IMR-90 (cell line): ENCODE data around the gene DDA1. TPM values are rescaled to one million over a fixed set of nuclear protein-coding genes. Genes with fewer than 3 reads are reported as not detected.

Source experiments
- ATAC-seq: fragments of 200-7000 bp; cut with Tn5 transposase; 2 replicates; pipeline ENCODE4 v1.9.1; 2020; ENCODE audit warnings: low read depth, mild to moderate bottlenecking, moderate library complexity
- BruUV-seq: library from RNA; stranded (reverse); fragments of 400-500 nt; replicated peaks from 2 replicates; lab custom pipeline; 2021; lab: Mats Ljungman, UMichigan
- CTCF ChIA-PET: fragments of 300-600 bp; formaldehyde crosslinking; extraction: SDS; loops from one replicate; lab custom pipeline; 2021; ENCODE audit warnings: antibody characterized with exemption; lab: Yijun Ruan, JAX
- POLR2A ChIA-PET: fragments of 300-600 bp; sonication (Branson Sonifier 250); formaldehyde crosslinking; loops from one replicate; lab custom pipeline; 2022; ENCODE audit warnings: antibody characterized with exemption; ENCODE audit not compliant: unreplicated experiment; lab: Charles Lee
- DNase-seq: peaks from one replicate; pipeline ENCODE4 v3.0.0; 2013
- H2AFZ ChIP-seq: replicated peaks from 2 replicates; pipeline ENCODE3; 2013; ENCODE audit warnings: low read length, mild to moderate bottlenecking; ENCODE audit not compliant: poor library complexity
- H2AK5ac ChIP-seq: 2 replicates; pipeline ENCODE4 v1.6.1; 2013; ENCODE audit warnings: low read depth, low read length, inconsistent platforms
- H2AK9ac ChIP-seq: replicated peaks from 2 replicates; pipeline ENCODE3; 2013; ENCODE audit warnings: mild to moderate bottlenecking, low read depth, low read length, moderate library complexity; ENCODE audit not compliant: poor library complexity
- H2BK120ac ChIP-seq: 2 replicates; pipeline ENCODE4 v1.6.1; 2013; ENCODE audit warnings: low read depth, low read length, inconsistent platforms
- H2BK15ac ChIP-seq: 3 replicates; pipeline ENCODE4 v1.6.1; 2013; ENCODE audit warnings: low read depth, low read length, inconsistent platforms
- H2BK20ac ChIP-seq: 2 replicates; pipeline ENCODE4 v1.6.1; 2013; ENCODE audit warnings: low read depth, mild to moderate bottlenecking, inconsistent platforms, low read length, moderate library complexity
- H2BK5ac ChIP-seq: 2 replicates; pipeline ENCODE4 v1.6.1; 2013; ENCODE audit warnings: mild to moderate bottlenecking, low read depth, low read length, inconsistent platforms; ENCODE audit not compliant: poor library complexity, severe bottlenecking
- H3K14ac ChIP-seq: replicated peaks from 2 replicates; pipeline ENCODE4 v1.6.1; 2013; ENCODE audit warnings: low read depth, low read length, inconsistent platforms
- H3K18ac ChIP-seq: 2 replicates; pipeline ENCODE4 v1.6.1; 2013; ENCODE audit warnings: low read depth, low read length, control low read depth
- H3K23ac ChIP-seq: 2 replicates; pipeline ENCODE4 v1.6.1; 2013; ENCODE audit warnings: low read depth, low read length, inconsistent platforms
- H3K27ac ChIP-seq: 2 replicates; pipeline ENCODE4 v1.5.1; 2013; ENCODE audit warnings: mild to moderate bottlenecking, control low read depth, low read length; ENCODE audit not compliant: insufficient read depth
- H3K27me3 ChIP-seq: 2 replicates; pipeline ENCODE4 v1.6.1; 2013; ENCODE audit warnings: low read length; ENCODE audit not compliant: control insufficient read depth, insufficient read depth
- H3K36me3 ChIP-seq: 2 replicates; pipeline ENCODE4 v1.6.1; 2013; ENCODE audit warnings: low read length, mixed read lengths; ENCODE audit not compliant: control insufficient read depth, insufficient read depth
- H3K4ac ChIP-seq: 2 replicates; pipeline ENCODE4 v1.6.1; 2013; ENCODE audit warnings: low read depth, low read length, inconsistent platforms
- H3K4me1 ChIP-seq: 2 replicates; pipeline ENCODE4 v1.6.1; 2013; ENCODE audit warnings: low read length, mixed read lengths; ENCODE audit not compliant: control insufficient read depth, insufficient read depth
- H3K4me2 ChIP-seq: 2 replicates; pipeline ENCODE4 v1.6.1; 2013; ENCODE audit warnings: low read depth, mild to moderate bottlenecking, control low read depth, low read length, moderate library complexity
- H3K4me3 ChIP-seq: 2 replicates; pipeline ENCODE4 v1.5.1; 2013; ENCODE audit warnings: low read depth, mild to moderate bottlenecking, control low read depth, low read length, moderate library complexity; ENCODE audit not compliant: insufficient read depth
- H3K56ac ChIP-seq: 2 replicates; pipeline ENCODE4 v1.6.1; 2013; ENCODE audit warnings: low read length, inconsistent platforms; ENCODE audit not compliant: insufficient read depth; ENCODE audit errors: extremely low read depth
- H3K79me1 ChIP-seq, 2 experiments: 2 replicates each; pipeline ENCODE4 v1.6.1; 2013; ENCODE audit warnings: low read length in 2 of 2, inconsistent platforms in 1 of 2, low read depth in 1 of 2
- H3K9ac ChIP-seq: 2 replicates; pipeline ENCODE4 v1.6.1; 2013; ENCODE audit warnings: low read depth, low read length, control low read depth
- H3K9me1 ChIP-seq: 2 replicates; pipeline ENCODE4 v1.6.1; 2013; ENCODE audit warnings: low read length, inconsistent platforms; ENCODE audit not compliant: insufficient read depth
- H3K9me3 ChIP-seq: 2 replicates; pipeline ENCODE4 v1.6.1; 2013; ENCODE audit warnings: low read length; ENCODE audit not compliant: control insufficient read depth, insufficient read depth
- H4K20me1 ChIP-seq: 2 replicates; pipeline ENCODE4 v1.6.1; 2013; ENCODE audit warnings: low read length, inconsistent platforms; ENCODE audit not compliant: insufficient read depth
- H4K5ac ChIP-seq: 2 replicates; pipeline ENCODE4 v1.6.1; 2013; ENCODE audit warnings: mild to moderate bottlenecking, low read depth, low read length, control low read depth
- H4K8ac ChIP-seq, 2 experiments: 2 replicates each; pipeline ENCODE4 v1.6.1; 2013; ENCODE audit warnings: low read depth in 2 of 2, low read length in 2 of 2, control low read depth in 1 of 2, inconsistent platforms in 1 of 2
- H4K91ac ChIP-seq: 2 replicates; pipeline ENCODE4 v1.6.1; 2013; ENCODE audit warnings: low read depth, low read length, inconsistent platforms; ENCODE audit not compliant: insufficient read depth
- BHLHE40 ChIP-seq: fragments of 150-350 bp; IDR thresholded peaks from 2 replicates; pipeline ENCODE4 v1.6.1; 2016; ENCODE audit warnings: mild to moderate bottlenecking, low read depth, low read length
- CEBPB ChIP-seq: IDR thresholded peaks from 2 replicates; pipeline ENCODE4 v1.6.1; 2012; ENCODE audit warnings: low read depth, low read length, improper control_type of control experiment
- CHD1 ChIP-seq: IDR thresholded peaks from 2 replicates; pipeline ENCODE4 v1.6.1; 2012; ENCODE audit warnings: low read depth, low read length, improper control_type of control experiment
- CTCF ChIP-seq: conservative IDR thresholded peaks from 2 replicates; pipeline ENCODE4 v1.5.1; 2012; ENCODE audit warnings: mild to moderate bottlenecking, low read depth, low read length, improper control_type of control experiment
- ELK1 ChIP-seq: fragments of 150-350 bp; IDR thresholded peaks from 2 replicates; pipeline ENCODE4 v1.6.1; 2016; ENCODE audit warnings: low read depth, mild to moderate bottlenecking, low read length, moderate library complexity, borderline replicate concordance
- FOS ChIP-seq: fragments of 150-350 bp; IDR thresholded peaks from 2 replicates; pipeline ENCODE4 v1.6.1; 2016; ENCODE audit warnings: low read depth, low read length
- MAFK ChIP-seq: IDR thresholded peaks from 2 replicates; pipeline ENCODE4 v1.6.1; 2012; ENCODE audit warnings: low read depth, low read length, improper control_type of control experiment
- MAZ ChIP-seq: IDR thresholded peaks from 2 replicates; pipeline ENCODE4 v1.6.1; 2012; ENCODE audit warnings: low read depth, mild to moderate bottlenecking, low read length, improper control_type of control experiment, moderate library complexity, borderline replicate concordance
- MXI1 ChIP-seq: IDR thresholded peaks from 2 replicates; pipeline ENCODE4 v1.6.1; 2012; ENCODE audit warnings: low read depth, mild to moderate bottlenecking, low read length, moderate library complexity, borderline replicate concordance
- NFE2L2 ChIP-seq: fragments of 150-350 bp; IDR thresholded peaks from 2 replicates; pipeline ENCODE4 v1.6.1; 2016; ENCODE audit warnings: low read depth, mild to moderate bottlenecking, low read length
- POLR2A ChIP-seq: IDR thresholded peaks from 2 replicates; pipeline ENCODE4 v1.6.1; 2012; ENCODE audit warnings: mild to moderate bottlenecking, low read depth, low read length
- RAD21 ChIP-seq: IDR thresholded peaks from 2 replicates; pipeline ENCODE4 v1.6.1; 2012; ENCODE audit warnings: low read length, improper control_type of control experiment
- RCOR1 ChIP-seq: IDR thresholded peaks from 2 replicates; pipeline ENCODE4 v1.6.1; 2012; ENCODE audit warnings: mild to moderate bottlenecking, low read length, improper control_type of control experiment; ENCODE audit not compliant: insufficient replicate concordance
- RFX5 ChIP-seq: IDR thresholded peaks from 2 replicates; pipeline ENCODE4 v1.8.0; 2012; ENCODE audit warnings: low read depth, mild to moderate bottlenecking, low read length, moderate library complexity
- SMC3 ChIP-seq: fragments of 150-350 bp; IDR thresholded peaks from 2 replicates; pipeline ENCODE4 v1.6.1; 2016; ENCODE audit warnings: low read depth, mild to moderate bottlenecking, antibody characterized with exemption, low read length, moderate library complexity
- USF2 ChIP-seq: fragments of 150-350 bp; IDR thresholded peaks from 2 replicates; pipeline ENCODE4 v1.6.1; 2017; ENCODE audit warnings: mild to moderate bottlenecking, antibody characterized with exemption, low read length, low read depth
- WGBS, 2 experiments: methylation state at CpG; one replicate each; pipeline versions ENCODE4 v1.1.5 to v1.1.7; 2013; ENCODE audit warnings: missing lambda C conversion rate in 2 of 2; ENCODE audit not compliant: insufficient read length in 1 of 2; ENCODE audit errors: extremely low coverage in 2 of 2; 5-methylcytosine and 5-hydroxymethylcytosine counted together
- dilution Hi-C: fragments of 300-500 bp; cut with HindIII; formaldehyde crosslinking; loops from one replicate; pipeline ENCODE4 v1.14.3; 2018; ENCODE audit warnings: low sequenced_read_pairs; ENCODE audit not compliant: unreplicated experiment
- in situ Hi-C: fragments of 300-500 bp; cut with MboI; formaldehyde crosslinking; loops from 3 replicates; pipeline ENCODE4 v1.14.3; 2019; ENCODE audit warnings: low sequenced_read_pairs, inconsistent platforms, mixed read lengths
- intact Hi-C: fragments of 100-400 bp; cut with micrococcal nuclease; formaldehyde crosslinking; loops from 2 replicates; pipeline ENCODE4 v1.10.0; 2022
- polyA plus RNA-seq, 3 experiments: library from polyadenylated mRNA; depleted of rRNA; stranded (reverse); fragments of >200 nt; gene quantifications; 2 replicates each; pipeline ENCODE4 v1.2.3, GENCODE V29; 2012; ENCODE audit warnings: low replicate concordance in 1 of 3
- total RNA-seq: library from RNA; depleted of rRNA; stranded (reverse); fragments of >200 nt; gene quantifications from 2 replicates; pipeline ENCODE4 v1.2.3, GENCODE V29; 2012

DDA1 gene
- total and polyA plus RNA-seq, 2 of the 4 experiments (the other 2 are of a cell fraction), result 33.7 to 87.2 TPM

GRCh38 chr19:17266026-17266425, 43.3 kb upstream of the DDA1 start:
- 90% methylated on average over 2 of the region's 7 CpGs; no CpG with 5 or more reads in 1 of the 2 experiments for WGBS, 2 experiments
- peaks cover 0 to 18% of the 10 kb centered on the region in 2 experiments; a peak in 2 of 4 replicates for H3K79me1 ChIP-seq
- no peak overlapping the region for H4K5ac ChIP-seq
- no peaks in the 10 kb centered on the region; the same call in 1 of the 2 replicates for H3K4me1 ChIP-seq
- H3K9me3 ChIP-seq, result no peaks in the 10 kb centered on the region
- H3K18ac ChIP-seq, result no peak overlapping the region
- H3K9ac ChIP-seq, result no peak overlapping the region
- no peak overlapping the region for H2AFZ ChIP-seq
- intact Hi-C loops (no loop called here), dilution Hi-C loops (no loop called here), in situ Hi-C loops (no loop called here)
- no peak overlapping the region for H2BK120ac ChIP-seq
- CTCF ChIA-PET, result no interaction called here
- H2BK20ac ChIP-seq, result no peak overlapping the region
- H2AK5ac ChIP-seq, result no peak overlapping the region
- no TSS peak for BruUV-seq
- no peak overlapping the region; a peak in 1 of 4 replicates for H4K8ac ChIP-seq
- H4K20me1 ChIP-seq, result no peaks in the 10 kb centered on the region
- no peak overlapping the region for H3K4me2 ChIP-seq
- no peak overlapping the region for H3K27ac ChIP-seq
- peaks cover 5% of the 10 kb centered on the region; the same call in 1 of the 2 replicates for H3K36me3 ChIP-seq
- H3K14ac ChIP-seq, result no peak overlapping the region
- H4K91ac ChIP-seq, result no peak overlapping the region
- no peaks in the 10 kb centered on the region for H3K9me1 ChIP-seq
- no peak overlapping the region for H3K56ac ChIP-seq
- H2BK5ac ChIP-seq, result no peak overlapping the region
- POLR2A ChIA-PET, result no interaction called here
- no peak overlapping the region for H3K23ac ChIP-seq
- H3K4me3 ChIP-seq, result no peak overlapping the region
- H2BK15ac ChIP-seq, result no peak overlapping the region
- DNase-seq, result no peak
- TF ChIP-seq ELK1, result no peak
- TF ChIP-seq FOS, result no peak
- no peak for TF ChIP-seq NFE2L2
- no peak for TF ChIP-seq MXI1
- no peak for TF ChIP-seq CEBPB
- no peak for TF ChIP-seq CHD1
- TF ChIP-seq RAD21, result no peak
- TF ChIP-seq RFX5, result no peak
- no peak for TF ChIP-seq POLR2A
- no peak for TF ChIP-seq MAFK
- TF ChIP-seq RCOR1, result no peak
- TF ChIP-seq USF2, result no peak
- no peak for TF ChIP-seq BHLHE40
- TF ChIP-seq MAZ, result no peak
- TF ChIP-seq SMC3, result no peak
- no peak for TF ChIP-seq CTCF
- no peak for ATAC-seq
- H3K27me3 ChIP-seq, result no peaks in the 10 kb centered on the region
- H2AK9ac ChIP-seq, result no peak overlapping the region
- no peak overlapping the region for H3K4ac ChIP-seq
